ENCODE results near the gene LRP1B.

Gene LRP1B

DNA sequence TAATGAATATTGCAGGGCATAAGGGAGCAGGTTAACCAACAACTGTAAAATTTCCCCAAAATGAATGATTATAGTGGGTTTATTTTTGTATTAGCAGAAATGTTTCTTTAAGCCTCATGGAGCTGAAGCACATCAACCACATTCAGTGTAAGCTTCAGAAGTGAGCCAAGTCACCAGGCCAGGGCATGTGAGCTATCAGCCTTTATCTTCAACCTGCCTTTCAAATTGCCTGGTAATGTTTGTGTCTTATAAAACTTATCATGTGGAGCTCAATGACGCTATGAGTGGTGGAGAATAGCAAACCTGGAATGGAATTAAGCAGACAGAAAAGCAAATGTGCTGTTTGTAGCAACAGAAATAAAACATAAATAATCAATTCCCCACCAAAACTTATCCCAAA, 1068.4 kb downstream of the LRP1B start:
- H3K79me2 ChIP-seq (ENCODE audit: control insufficient read depth, low read length), result no peaks in the 10 kb centered on the region
- no peaks in the 10 kb centered on the region for H3K36me3 ChIP-seq (ENCODE audit: control insufficient read depth, low read length)
- no peak overlapping the region for H3K4me3 ChIP-seq (ENCODE audit: low read length)
- H3K9me3 ChIP-seq (ENCODE audit: control insufficient read depth, insufficient read depth, low read length), result no peaks in the 10 kb centered on the region
- no peaks in the 10 kb centered on the region for H3K4me1 ChIP-seq (ENCODE audit: control insufficient read depth, low read length)
- no peaks in the 10 kb centered on the region for H3K9me2 ChIP-seq (replicated peaks; ENCODE audit: control insufficient read depth, low read length)
- no peak for TF ChIP-seq EZH2phosphoT487 (IDR thresholded peaks at IDR 0.05; ENCODE audit: borderline replicate concordance, low read length)
- no peak for TF ChIP-seq CTCF (IDR thresholded peaks at IDR 0.05; ENCODE audit: low read depth, low read length, poor library complexity, severe bottlenecking)
- no peaks in the 10 kb centered on the region for H3F3A ChIP-seq (ENCODE audit: control insufficient read depth, insufficient read depth)
- no peaks in the 10 kb centered on the region for H4K20me1 ChIP-seq (ENCODE audit: control insufficient read depth, insufficient read depth, low read depth, low read length)
- no peak overlapping the region for H3K27ac ChIP-seq (ENCODE audit: low read depth, low read length)
- no peak overlapping the region for H3K4me2 ChIP-seq (ENCODE audit: low read length)
- no peaks in the 10 kb centered on the region for H3K27me3 ChIP-seq (ENCODE audit: control insufficient read depth, low read length)

DNA sequence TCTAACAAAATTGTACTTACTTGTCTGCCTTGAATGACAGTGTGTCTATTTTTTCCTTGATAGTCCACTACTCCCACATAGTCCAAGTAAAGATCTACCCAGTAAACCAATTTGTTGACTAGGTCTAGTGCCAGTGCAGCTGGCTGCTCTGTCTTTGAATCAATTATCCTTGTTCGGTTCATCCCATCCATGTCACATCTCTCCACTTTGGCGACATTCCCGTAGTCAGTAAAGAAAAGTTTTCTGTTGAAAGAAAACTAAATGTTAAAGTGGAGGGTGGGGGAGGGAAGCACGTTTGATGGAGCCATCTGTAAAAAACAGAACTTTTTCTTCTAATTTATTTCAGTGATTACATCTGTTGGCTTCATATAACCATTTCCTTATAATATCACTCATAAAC, 1068.8 kb downstream of the LRP1B start:
- no peaks in the 10 kb centered on the region for H4K20me1 ChIP-seq (ENCODE audit: control insufficient read depth, insufficient read depth, low read depth, low read length)
- no peak for TF ChIP-seq CTCF (IDR thresholded peaks at IDR 0.05; ENCODE audit: low read depth, low read length, poor library complexity, severe bottlenecking)
- TF ChIP-seq EZH2phosphoT487 (IDR thresholded peaks at IDR 0.05; ENCODE audit: borderline replicate concordance, low read length), result no peak

DNA sequence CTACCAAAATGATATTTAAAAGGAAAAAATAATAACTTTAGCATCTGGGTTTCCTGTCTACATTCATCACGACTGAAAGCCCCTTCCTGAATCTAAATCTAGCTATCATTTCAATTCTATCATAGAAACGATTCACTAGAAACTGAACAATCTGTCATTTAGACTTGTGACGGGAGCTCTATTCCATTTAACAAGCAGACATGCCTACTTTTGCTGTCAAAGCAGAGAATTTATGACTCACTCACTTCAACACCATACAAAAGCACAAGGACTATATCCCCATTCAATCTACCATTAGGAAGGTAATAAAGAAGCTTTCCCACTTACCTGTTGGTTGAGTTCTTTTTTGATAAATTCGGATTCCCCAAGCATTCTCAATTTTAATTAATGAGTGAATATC, 1072.3 kb downstream of the LRP1B start:
- H3K9me2 ChIP-seq (replicated peaks; ENCODE audit: control insufficient read depth, low read length), result no peaks in the 10 kb centered on the region
- no peaks in the 10 kb centered on the region for H4K20me1 ChIP-seq (ENCODE audit: control insufficient read depth, insufficient read depth, low read depth, low read length)
- TF ChIP-seq EZH2phosphoT487 (IDR thresholded peaks at IDR 0.05; ENCODE audit: borderline replicate concordance, low read length) (no peak), CTCF (IDR thresholded peaks at IDR 0.05; ENCODE audit: low read depth, low read length, poor library complexity, severe bottlenecking) (no peak)
- H3K27ac ChIP-seq (ENCODE audit: low read depth, low read length), result no peak overlapping the region
- H3K4me1 ChIP-seq (ENCODE audit: control insufficient read depth, low read length), result no peaks in the 10 kb centered on the region
- no peaks in the 10 kb centered on the region for H3F3A ChIP-seq (ENCODE audit: control insufficient read depth, insufficient read depth)
- H3K79me2 ChIP-seq (ENCODE audit: control insufficient read depth, low read length), result no peaks in the 10 kb centered on the region
- no peaks in the 10 kb centered on the region for H3K9me3 ChIP-seq (ENCODE audit: control insufficient read depth, insufficient read depth, low read length)
- no peaks in the 10 kb centered on the region for H3K27me3 ChIP-seq (ENCODE audit: control insufficient read depth, low read length)
- H3K4me3 ChIP-seq (ENCODE audit: low read length), result no peak overlapping the region
- no peak overlapping the region for H3K4me2 ChIP-seq (ENCODE audit: low read length)
- H3K36me3 ChIP-seq (ENCODE audit: control insufficient read depth, low read length), result no peaks in the 10 kb centered on the region

More for the DNA sequence above, 1068.8 kb downstream of the LRP1B start:
- Histone ChIP-seq H3K4me2 (ENCODE audit: low read length) (no peak overlapping the region), H3K4me3 (ENCODE audit: low read length) (no peak overlapping the region), H3K9me3 (ENCODE audit: control insufficient read depth, insufficient read depth, low read length) (no peaks in the 10 kb centered on the region), H3K27me3 (ENCODE audit: control insufficient read depth, low read length) (no peaks in the 10 kb centered on the region), H3F3A (ENCODE audit: control insufficient read depth, insufficient read depth) (no peaks in the 10 kb centered on the region), H3K9me2 (replicated peaks; ENCODE audit: control insufficient read depth, low read length) (no peaks in the 10 kb centered on the region), H3K4me1 (ENCODE audit: control insufficient read depth, low read length) (no peaks in the 10 kb centered on the region), H3K27ac (ENCODE audit: low read depth, low read length) (no peak overlapping the region), H3K79me2 (ENCODE audit: control insufficient read depth, low read length) (no peaks in the 10 kb centered on the region), H3K36me3 (ENCODE audit: control insufficient read depth, low read length) (no peaks in the 10 kb centered on the region)

DNA sequence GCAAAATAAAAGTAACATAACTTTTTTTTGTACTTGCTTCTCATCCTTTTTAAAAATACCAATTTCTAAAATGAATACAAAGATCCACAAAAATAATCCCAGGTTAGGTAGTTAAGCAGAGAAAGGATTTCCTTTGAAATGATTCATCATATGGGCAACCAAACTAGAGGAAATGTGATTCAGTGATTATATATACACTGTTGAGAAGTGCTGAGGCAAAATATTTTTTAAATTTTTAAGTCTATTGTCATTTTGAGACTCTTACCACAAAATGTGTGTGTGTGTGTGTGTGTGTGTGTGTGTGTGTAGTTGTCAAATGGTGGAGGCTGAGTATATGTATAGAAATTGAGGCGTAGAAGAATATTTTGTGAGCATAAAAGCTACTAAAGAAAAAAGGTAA, 1075.3 kb downstream of the LRP1B start:
- H4K20me1 ChIP-seq (ENCODE audit: control insufficient read depth, insufficient read depth, low read depth, low read length), result no peaks in the 10 kb centered on the region
- no peak overlapping the region for H3K27ac ChIP-seq (ENCODE audit: low read depth, low read length)
- no peak for TF ChIP-seq CTCF (IDR thresholded peaks at IDR 0.05; ENCODE audit: low read depth, low read length, poor library complexity, severe bottlenecking)
- no peak for TF ChIP-seq EZH2phosphoT487 (IDR thresholded peaks at IDR 0.05; ENCODE audit: borderline replicate concordance, low read length)
- H3K4me1 ChIP-seq (ENCODE audit: control insufficient read depth, low read length), result no peaks in the 10 kb centered on the region
- H3K4me3 ChIP-seq (ENCODE audit: low read length), result no peak overlapping the region
- H3K4me2 ChIP-seq (ENCODE audit: low read length), result no peak overlapping the region
- H3K9me2 ChIP-seq (replicated peaks; ENCODE audit: control insufficient read depth, low read length), result no peaks in the 10 kb centered on the region
- H3K27me3 ChIP-seq (ENCODE audit: control insufficient read depth, low read length), result no peaks in the 10 kb centered on the region
- no peaks in the 10 kb centered on the region for H3K36me3 ChIP-seq (ENCODE audit: control insufficient read depth, low read length)
- H3F3A ChIP-seq (ENCODE audit: control insufficient read depth, insufficient read depth), result no peaks in the 10 kb centered on the region
- H3K79me2 ChIP-seq (ENCODE audit: control insufficient read depth, low read length), result no peaks in the 10 kb centered on the region
- no peaks in the 10 kb centered on the region for H3K9me3 ChIP-seq (ENCODE audit: control insufficient read depth, insufficient read depth, low read length)
